Upper lobe of left lung (tissue), 6 donors: Measurements from ENCODE around the gene WWC1. TPM values are rescaled to one million over a fixed set of nuclear protein-coding genes. Genes with fewer than 3 reads are reported as not detected.
"Not testable (repeated sequence)": the region's sequence is repeated elsewhere in the genome, so short reads cannot be mapped to it uniquely, and the experiment has no call there.

Source experiments
- ATAC-seq, 2 donors: fragments of 200-7000 bp; cut with Tn5 transposase; one replicate each; pipeline ENCODE4 v1.9.1; 2022; ENCODE audit warnings: mild to moderate bottlenecking in 2 of 2, moderate library complexity in 2 of 2; ENCODE audit not compliant: low FRiP score in 2 of 2
- DNase-seq, 2 donors: peaks; one replicate each; pipeline ENCODE4 v3.0.0-alpha.2; 2019 to 2020
- H3K27ac ChIP-seq, 4 donors: fragments of 200-600 bp; sonication (generic); one replicate each; pipeline ENCODE4 v1.5.1; 2016 to 2019
- H3K27me3 ChIP-seq, 4 donors: fragments of 200-600 bp; sonication (generic); one replicate each; pipeline ENCODE4 v1.5.1; 2017 to 2019
- H3K36me3 ChIP-seq, 4 donors: fragments of 200-600 bp; sonication (generic); one replicate each; pipeline ENCODE4 v1.5.1; 2016 to 2019
- H3K4me1 ChIP-seq, 4 donors: fragments of 200-600 bp; sonication (generic); one replicate each; pipeline ENCODE4 v1.5.1; 2018 to 2019
- H3K4me3 ChIP-seq, 4 donors: fragments of 200-600 bp; sonication (generic); one replicate each; pipeline ENCODE4 v1.5.1; 2017 to 2019; ENCODE audit warnings: mild to moderate bottlenecking in 2 of 4, moderate library complexity in 1 of 4
- H3K9me3 ChIP-seq, 4 donors: fragments of 200-600 bp; sonication (generic); one replicate each; pipeline ENCODE4 v1.5.1; 2018 to 2019
- CTCF ChIP-seq, 6 experiments: fragments of 450-650 bp in 4 of 6; fragments of 200-600 bp in 2 of 6; sonication (generic) in 2 of 6; IDR thresholded peaks; one replicate each; pipeline ENCODE4 v1.5.1; 2016 to 2019; ENCODE audit warnings: antibody characterized with exemption in 6 of 6
- EP300 ChIP-seq, 4 donors: sonication (generic); formaldehyde crosslinking; IDR thresholded peaks; one replicate each; pipeline ENCODE4 v1.5.1; 2017; ENCODE audit warnings: antibody characterized with exemption in 4 of 4, control low read depth in 2 of 4
- POLR2A ChIP-seq, 4 donors: fragments of 450-650 bp; IDR thresholded peaks; one replicate each; pipeline ENCODE4 v1.5.1; 2016 to 2017; ENCODE audit warnings: antibody characterized with exemption in 4 of 4, mild to moderate bottlenecking in 2 of 4
- POLR2AphosphoS5 ChIP-seq, 2 donors: sonication (generic); formaldehyde crosslinking; IDR thresholded peaks; one replicate each; pipeline ENCODE4 v1.5.1; 2017; ENCODE audit warnings: antibody characterized with exemption in 2 of 2
- WGBS, 2 donors: methylation state at CpG; one replicate each; pipeline ENCODE4 v1.1.5; 2017 to 2018; 5-methylcytosine and 5-hydroxymethylcytosine counted together
- total RNA-seq, 6 donors: library from RNA; depleted of rRNA in 4 of 6; stranded (reverse); fragments of >200 nt in 4 of 6; gene quantifications; one replicate each; pipeline versions ENCODE4 v1.1.0 to v1.2.1, GENCODE V29; 2016 to 2021
- donor health status: DM: no; HTN: no; CAD: no; lungs with moderate emphysema.
- donor health status: DM: no; HTN: yes; CAD: no; lungs with severe emphysema.

The WWC1 gene
- total RNA-seq, 6 donors from 2014 or later: 64.9 to 99.1 (median 86.4) TPM

- ATAC-seq: no peak
- TF ChIP-seq EP300 (IDR thresholded peaks at IDR 0.05) (no peak), POLR2AphosphoS5 (IDR thresholded peaks at IDR 0.05) (no peak), CTCF (IDR thresholded peaks at IDR 0.05) (no peak), POLR2A (IDR thresholded peaks at IDR 0.05) (no peak)
- Histone ChIP-seq H3K27me3 (no peaks in the 10 kb centered on the region), H3K9me3 (no peaks in the 10 kb centered on the region), H3K4me3 (no peak overlapping the region), H3K4me1 (peaks cover 0 to 10% (median under 1%) of the 10 kb centered on the region in 4 donors), H3K36me3 (no peaks in the 10 kb centered on the region), H3K27ac (no peak overlapping the region)
- whole genome bisulfite sequencing, 2 donors: 79 to 83% methylated on average over 4 of the region's 4 CpGs
- no peak for DNase-seq
Observed at GRCh38 chr5:168284809-168285208, 6.6 kb upstream of the WWC1 start.

- Histone ChIP-seq H3K27me3 (no peaks in the 10 kb centered on the region), H3K4me1 (peaks cover 0 to 10% (median 4%) of the 10 kb centered on the region in 4 donors), H3K4me3 (no peak overlapping the region), H3K9me3 (no peaks in the 10 kb centered on the region), H3K36me3 (no peaks in the 10 kb centered on the region), H3K27ac (no peak overlapping the region)
- DNase-seq (no peak), ATAC-seq (no peak)
- TF ChIP-seq CTCF (IDR thresholded peaks at IDR 0.05) (no peak), POLR2A (IDR thresholded peaks at IDR 0.05) (no peak), POLR2AphosphoS5 (IDR thresholded peaks at IDR 0.05) (no peak), EP300 (IDR thresholded peaks at IDR 0.05) (no peak)
- WGBS, 2 donors: 82 to 86% methylated on average over 2 of the region's 2 CpGs
Observed at GRCh38 chr5:168285696-168286095, 5.7 kb upstream of the WWC1 start.

GRCh38 chr5:168286386-168286785, 5.1 kb upstream of the WWC1 start:
- ATAC-seq (no peak), DNase-seq (no peak)
- Histone ChIP-seq H3K9me3 (no peaks in the 10 kb centered on the region), H3K36me3 (no peaks in the 10 kb centered on the region), H3K27me3 (peaks cover 0 to 2% (median 0%) of the 10 kb centered on the region in 4 donors), H3K4me3 (no peak overlapping the region), H3K4me1 (peaks cover 4 to 16% (median 8%) of the 10 kb centered on the region in 4 donors), H3K27ac (no peak overlapping the region)
- no peak for TF ChIP-seq EP300 (IDR thresholded peaks at IDR 0.05)
- TF ChIP-seq POLR2AphosphoS5 (IDR thresholded peaks at IDR 0.05): no peak
- TF ChIP-seq POLR2A (IDR thresholded peaks at IDR 0.05): no peak
- WGBS, 2 donors: 45 to 52% methylated on average over 6 of the region's 6 CpGs

- 86 to 87% methylated on average over 5 of the region's 5 CpGs for WGBS, 2 donors
- not testable (repeated sequence) for H3K9me3 ChIP-seq, H3K36me3 ChIP-seq, H3K27ac ChIP-seq, H3K4me3 ChIP-seq, ATAC-seq, DNase-seq, H3K27me3 ChIP-seq
- peaks cover 4 to 19% (median 10%) of the 10 kb centered on the region in 4 donors for H3K4me1 ChIP-seq
Observed at GRCh38 chr5:168286863-168287262, 4.6 kb upstream of the WWC1 start.

- DNase-seq (no peak), ATAC-seq (no peak)
- peaks cover 0 to 10% (median 3%) of the 10 kb centered on the region in 4 donors for H3K27me3 ChIP-seq
- H3K4me1 ChIP-seq: peaks cover 4 to 21% (median 13%) of the 10 kb centered on the region in 4 donors
- no peaks in the 10 kb centered on the region for H3K36me3 ChIP-seq
- H3K27ac ChIP-seq: no peak overlapping the region
- TF ChIP-seq CTCF (IDR thresholded peaks at IDR 0.05): no peak
- TF ChIP-seq POLR2AphosphoS5 (IDR thresholded peaks at IDR 0.05): no peak
- TF ChIP-seq POLR2A (IDR thresholded peaks at IDR 0.05): no peak
- TF ChIP-seq EP300 (IDR thresholded peaks at IDR 0.05): no peak
- 86 to 90% methylated on average over 4 of the region's 4 CpGs for WGBS, 2 donors
- H3K4me3 ChIP-seq: no peak overlapping the region
- H3K9me3 ChIP-seq: no peaks in the 10 kb centered on the region
Observed at GRCh38 chr5:168287362-168287761, 4.1 kb upstream of the WWC1 start.
